GM18519 (cell line): ENCODE results near the gene EP400.
"Not testable (repeated sequence)": the region's sequence is repeated elsewhere in the genome, so short reads cannot be mapped to it uniquely, and the experiment has no call there.

Experiments
- ATAC-seq: cut with Tn5 transposase; IDR thresholded peaks from one replicate; pipeline ENCODE4 v1.9.1; 2021; ENCODE audit warnings: mild to moderate bottlenecking, moderate library complexity; ENCODE audit not compliant: unreplicated experiment, low FRiP score

Gene EP400

GRCh38 chr12:131948166-131948712 is 1.5 kb upstream of the EP400 start:
- ATAC-seq, result no peak

GRCh38 chr12:131948713-131949430 is 870 bp upstream of the EP400 start:
- not testable (repeated sequence) for ATAC-seq

- no peak for ATAC-seq
Measured at GRCh38 chr12:131950182-131950913, 606 bp downstream of the EP400 start.

- not testable (repeated sequence) for ATAC-seq
Measured at GRCh38 chr12:131953810-131954209, 4.1 kb downstream of the EP400 start.

- ATAC-seq, result not testable (repeated sequence)
Measured at GRCh38 chr12:131954460-131954859, 4.7 kb downstream of the EP400 start.

GRCh38 chr12:131959116-131959515 is 9.4 kb downstream of the EP400 start:
- no peak for ATAC-seq

GRCh38 chr12:131959641-131960589 is 10.2 kb downstream of the EP400 start:
- ATAC-seq, result no peak

GRCh38 chr12:131960590-131961325 is 11.0 kb downstream of the EP400 start:
- ATAC-seq, result not testable (repeated sequence)

- ATAC-seq, result not testable (repeated sequence)
Measured at GRCh38 chr12:131961328-131961727, 11.6 kb downstream of the EP400 start.

- ATAC-seq, result no peak
Measured at GRCh38 chr12:131962069-131962468, 12.3 kb downstream of the EP400 start.

- ATAC-seq, result no peak
Measured at GRCh38 chr12:131963381-131963780, 13.6 kb downstream of the EP400 start.

- ATAC-seq, result no peak
Measured at GRCh38 chr12:131965073-131965472, 15.3 kb downstream of the EP400 start.

- ATAC-seq, result no peak
Measured at GRCh38 chr12:131971226-131971625, 21.5 kb downstream of the EP400 start.

GRCh38 chr12:131975228-131975627 is 25.5 kb downstream of the EP400 start:
- ATAC-seq, result no peak

GRCh38 chr12:131979606-131980005 is 29.9 kb downstream of the EP400 start:
- ATAC-seq, result no peak

- no peak for ATAC-seq
Measured at GRCh38 chr12:131980263-131980662, 30.5 kb downstream of the EP400 start.

GRCh38 chr12:131981388-131981787 is 31.6 kb downstream of the EP400 start:
- no peak for ATAC-seq

GRCh38 chr12:131982041-131982440 is 32.3 kb downstream of the EP400 start:
- no peak for ATAC-seq

- ATAC-seq, result no peak
Measured at GRCh38 chr12:131983026-131983425, 33.3 kb downstream of the EP400 start.

GRCh38 chr12:131983554-131983953 is 33.8 kb downstream of the EP400 start:
- ATAC-seq, result no peak
